ENCODE measurements around the gene GTF3C1.

DNA sequence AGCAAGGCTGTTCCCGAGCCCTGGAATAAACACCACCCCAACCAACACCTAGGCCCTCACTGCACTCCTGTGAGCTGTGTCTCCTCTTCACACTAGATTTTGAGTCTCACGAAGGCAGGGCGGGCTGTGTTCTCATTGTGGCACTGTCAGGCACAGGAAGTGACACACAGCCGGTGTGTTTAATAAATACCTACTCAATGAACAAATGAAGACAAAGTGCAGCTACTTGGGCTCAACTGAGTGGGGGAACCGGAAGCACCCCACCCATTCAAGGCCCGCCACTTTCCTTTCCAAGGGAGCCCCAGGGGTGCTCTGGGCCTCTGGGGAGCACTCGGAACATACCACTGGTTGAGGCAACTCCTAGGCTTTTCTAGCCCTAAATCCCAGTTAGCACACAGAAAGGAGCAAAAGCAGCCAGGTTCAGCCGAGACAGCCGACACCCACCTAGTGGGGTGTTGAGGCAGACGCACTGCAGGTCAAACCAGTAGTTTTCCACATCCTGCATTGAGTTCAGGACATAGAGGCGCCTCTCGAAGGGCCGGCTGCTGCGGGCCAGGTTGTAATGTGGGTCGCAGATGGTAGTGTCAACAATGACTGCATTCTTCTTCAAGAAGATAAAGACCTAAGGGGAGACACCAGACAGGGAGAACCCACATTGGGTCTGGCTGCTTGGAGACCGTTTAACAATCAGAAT lies 57.7 kb downstream of the GTF3C1 start:
- TF ChIP-seq, protein P1, sequence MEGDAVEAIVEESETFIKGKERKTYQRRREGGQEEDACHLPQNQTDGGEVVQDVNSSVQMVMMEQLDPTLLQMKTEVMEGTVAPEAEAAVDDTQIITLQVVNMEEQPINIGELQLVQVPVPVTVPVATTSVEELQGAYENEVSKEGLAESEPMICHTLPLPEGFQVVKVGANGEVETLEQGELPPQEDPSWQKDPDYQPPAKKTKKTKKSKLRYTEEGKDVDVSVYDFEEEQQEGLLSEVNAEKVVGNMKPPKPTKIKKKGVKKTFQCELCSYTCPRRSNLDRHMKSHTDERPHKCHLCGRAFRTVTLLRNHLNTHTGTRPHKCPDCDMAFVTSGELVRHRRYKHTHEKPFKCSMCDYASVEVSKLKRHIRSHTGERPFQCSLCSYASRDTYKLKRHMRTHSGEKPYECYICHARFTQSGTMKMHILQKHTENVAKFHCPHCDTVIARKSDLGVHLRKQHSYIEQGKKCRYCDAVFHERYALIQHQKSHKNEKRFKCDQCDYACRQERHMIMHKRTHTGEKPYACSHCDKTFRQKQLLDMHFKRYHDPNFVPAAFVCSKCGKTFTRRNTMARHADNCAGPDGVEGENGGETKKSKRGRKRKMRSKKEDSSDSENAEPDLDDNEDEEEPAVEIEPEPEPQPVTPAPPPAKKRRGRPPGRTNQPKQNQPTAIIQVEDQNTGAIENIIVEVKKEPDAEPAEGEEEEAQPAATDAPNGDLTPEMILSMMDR (IDR thresholded peaks at IDR 0.05; ENCODE audit: low read length), result no peak
- no peak for TF ChIP-seq EZH2 (optimal IDR thresholded peaks at IDR 0.05; ENCODE audit: low read depth, low read length)

Data from MM.1S (cell line).